ENCODE measurements around the gene BRD8. TPM values are rescaled to one million over a fixed set of nuclear protein-coding genes. Genes with fewer than 3 reads are reported as not detected.
"Not testable (repeated sequence)": the region's sequence is repeated elsewhere in the genome, so short reads cannot be mapped to it uniquely, and the experiment has no call there.

BRD8 gene, protein sequence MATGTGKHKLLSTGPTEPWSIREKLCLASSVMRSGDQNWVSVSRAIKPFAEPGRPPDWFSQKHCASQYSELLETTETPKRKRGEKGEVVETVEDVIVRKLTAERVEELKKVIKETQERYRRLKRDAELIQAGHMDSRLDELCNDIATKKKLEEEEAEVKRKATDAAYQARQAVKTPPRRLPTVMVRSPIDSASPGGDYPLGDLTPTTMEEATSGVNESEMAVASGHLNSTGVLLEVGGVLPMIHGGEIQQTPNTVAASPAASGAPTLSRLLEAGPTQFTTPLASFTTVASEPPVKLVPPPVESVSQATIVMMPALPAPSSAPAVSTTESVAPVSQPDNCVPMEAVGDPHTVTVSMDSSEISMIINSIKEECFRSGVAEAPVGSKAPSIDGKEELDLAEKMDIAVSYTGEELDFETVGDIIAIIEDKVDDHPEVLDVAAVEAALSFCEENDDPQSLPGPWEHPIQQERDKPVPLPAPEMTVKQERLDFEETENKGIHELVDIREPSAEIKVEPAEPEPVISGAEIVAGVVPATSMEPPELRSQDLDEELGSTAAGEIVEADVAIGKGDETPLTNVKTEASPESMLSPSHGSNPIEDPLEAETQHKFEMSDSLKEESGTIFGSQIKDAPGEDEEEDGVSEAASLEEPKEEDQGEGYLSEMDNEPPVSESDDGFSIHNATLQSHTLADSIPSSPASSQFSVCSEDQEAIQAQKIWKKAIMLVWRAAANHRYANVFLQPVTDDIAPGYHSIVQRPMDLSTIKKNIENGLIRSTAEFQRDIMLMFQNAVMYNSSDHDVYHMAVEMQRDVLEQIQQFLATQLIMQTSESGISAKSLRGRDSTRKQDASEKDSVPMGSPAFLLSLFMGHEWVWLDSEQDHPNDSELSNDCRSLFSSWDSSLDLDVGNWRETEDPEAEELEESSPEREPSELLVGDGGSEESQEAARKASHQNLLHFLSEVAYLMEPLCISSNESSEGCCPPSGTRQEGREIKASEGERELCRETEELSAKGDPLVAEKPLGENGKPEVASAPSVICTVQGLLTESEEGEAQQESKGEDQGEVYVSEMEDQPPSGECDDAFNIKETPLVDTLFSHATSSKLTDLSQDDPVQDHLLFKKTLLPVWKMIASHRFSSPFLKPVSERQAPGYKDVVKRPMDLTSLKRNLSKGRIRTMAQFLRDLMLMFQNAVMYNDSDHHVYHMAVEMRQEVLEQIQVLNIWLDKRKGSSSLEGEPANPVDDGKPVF
- 46.5 and 55.2 TPM in 2 replicates for total RNA-seq (2014; rRNA removed; shearing (Covaris generic))

DNA sequence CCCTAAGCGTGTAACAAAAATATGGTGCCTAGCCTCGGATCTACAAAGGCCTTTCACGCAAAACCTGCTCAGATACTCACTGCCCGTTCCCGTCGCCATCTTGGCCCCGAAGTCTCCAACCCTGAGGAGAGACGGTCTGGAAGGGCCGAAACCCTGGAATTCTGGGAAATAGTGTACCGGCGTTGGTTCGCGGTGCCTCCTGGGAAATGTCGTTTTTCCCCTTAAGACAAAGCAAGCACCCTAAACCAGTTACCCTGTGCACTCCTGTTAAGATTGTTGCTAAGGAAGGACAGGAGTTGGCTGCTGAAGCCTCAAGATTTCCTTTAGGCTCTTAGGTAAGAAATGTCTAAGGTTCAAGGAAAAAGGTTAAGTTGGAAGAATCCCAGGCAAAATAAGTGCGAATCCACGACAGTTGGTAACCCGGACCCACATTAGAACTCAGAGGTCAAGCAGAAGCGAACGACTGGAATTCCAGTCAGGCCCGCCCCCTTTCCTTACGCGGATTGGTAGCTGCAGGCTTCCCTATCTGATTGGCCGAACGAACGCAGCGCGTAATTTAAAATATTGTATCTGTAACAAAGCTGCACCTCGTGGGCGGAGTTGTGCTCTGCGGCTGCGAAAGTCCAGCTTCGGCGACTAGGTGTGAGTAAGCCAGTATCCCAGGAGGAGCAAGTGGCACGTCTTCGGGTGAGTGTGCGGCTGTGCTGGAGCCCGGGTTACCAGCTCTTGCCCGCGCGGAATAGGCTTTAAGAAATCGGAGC lies at the start of gene BRD8, which contains the start of gene KIF20A:
BRD8 (minus strand) TSS at position 115 of the 761 bp plus-strand sequence; CDS start at position 99, 16 bp downstream.
KIF20A (plus strand) TSS at position 597 of the 761 bp plus-strand sequence. CDS start 569 bp downstream, outside the sequence.
- DNase-seq (ENCODE audit: low spot score), result peak; percentile 98

DNA sequence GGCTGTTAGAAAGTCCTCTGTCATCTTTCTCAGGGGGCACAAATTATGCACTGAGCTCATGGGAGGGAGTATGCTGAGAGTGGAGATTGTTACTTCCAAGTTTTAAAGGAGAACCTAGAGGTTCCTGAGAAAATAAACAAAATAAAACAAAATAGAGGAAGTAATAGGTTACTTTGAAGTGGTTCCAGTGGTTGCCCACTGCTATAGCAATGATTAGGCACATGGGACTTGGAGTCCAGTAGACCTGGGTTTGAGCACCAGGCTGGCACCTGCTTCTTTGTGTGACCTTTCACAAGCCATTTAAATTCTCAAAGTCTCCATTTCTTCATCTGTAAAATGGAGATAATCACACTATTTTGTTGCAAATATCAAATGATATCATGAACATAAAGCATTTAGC lies 48.5 kb upstream of the BRD8 start:
- no peak for DNase-seq (ENCODE audit: low spot score)

DNA sequence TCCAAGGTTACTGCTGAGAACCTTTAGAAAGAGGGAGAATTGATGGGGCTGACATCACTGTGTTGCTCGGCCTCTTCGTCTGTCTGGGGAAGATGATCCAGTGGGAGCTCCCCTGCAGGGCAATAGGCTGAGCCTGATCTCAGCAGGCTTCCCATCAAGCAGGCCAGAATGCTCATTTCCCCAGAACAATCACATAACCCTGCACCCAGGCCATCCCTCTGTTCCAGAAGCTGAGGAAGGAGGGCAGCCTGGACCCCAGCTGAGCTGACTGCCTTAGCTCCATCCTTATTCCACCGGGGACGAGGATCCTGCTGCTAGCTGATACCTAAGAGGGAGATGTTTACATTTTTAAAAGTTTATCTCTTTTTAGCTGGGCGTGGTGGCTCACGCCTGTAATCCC lies 46.3 kb upstream of the BRD8 start:
- no peak for DNase-seq (ENCODE audit: low spot score)

DNA sequence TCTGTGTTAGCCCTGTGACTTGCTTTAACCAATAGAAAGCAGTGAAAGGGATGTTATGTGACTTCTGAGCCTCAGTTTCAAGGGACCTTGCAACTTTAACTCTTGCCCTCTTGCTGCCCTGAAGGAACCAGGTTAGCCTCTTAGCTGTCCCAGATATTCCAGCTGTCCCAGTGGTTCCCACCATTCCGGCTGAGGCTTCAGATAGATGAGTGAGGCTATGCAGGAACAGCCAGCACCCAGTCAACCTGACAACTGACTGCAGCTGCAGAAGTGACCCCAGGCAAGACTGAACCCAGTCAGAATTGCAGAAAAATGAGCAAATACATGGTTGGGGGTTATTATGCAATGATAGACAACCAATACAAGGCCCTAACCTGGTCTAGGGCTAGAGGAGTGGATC lies 45.1 kb upstream of the BRD8 start:
- no peak for DNase-seq (ENCODE audit: low spot score)

DNA sequence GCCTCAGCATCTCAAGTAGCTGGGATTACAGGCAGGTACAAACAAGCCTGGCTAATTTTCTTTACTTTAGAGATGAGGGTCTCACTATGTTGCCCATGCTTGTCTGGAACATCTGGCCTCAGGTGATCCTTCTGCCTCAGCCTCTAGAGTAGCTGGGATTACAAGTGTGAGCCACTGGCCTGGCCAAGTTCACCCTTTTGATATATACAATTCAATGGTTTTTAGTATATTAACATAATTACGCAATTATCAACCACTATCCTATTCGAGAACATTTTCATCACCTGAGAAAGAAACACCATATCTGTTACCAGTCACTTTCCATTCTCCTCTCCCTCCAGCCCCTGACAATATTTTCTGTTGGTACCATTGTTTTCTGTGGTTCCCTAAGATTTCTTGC lies 38.4 kb upstream of the BRD8 start:
- DNase-seq (ENCODE audit: low spot score), result no peak

DNA sequence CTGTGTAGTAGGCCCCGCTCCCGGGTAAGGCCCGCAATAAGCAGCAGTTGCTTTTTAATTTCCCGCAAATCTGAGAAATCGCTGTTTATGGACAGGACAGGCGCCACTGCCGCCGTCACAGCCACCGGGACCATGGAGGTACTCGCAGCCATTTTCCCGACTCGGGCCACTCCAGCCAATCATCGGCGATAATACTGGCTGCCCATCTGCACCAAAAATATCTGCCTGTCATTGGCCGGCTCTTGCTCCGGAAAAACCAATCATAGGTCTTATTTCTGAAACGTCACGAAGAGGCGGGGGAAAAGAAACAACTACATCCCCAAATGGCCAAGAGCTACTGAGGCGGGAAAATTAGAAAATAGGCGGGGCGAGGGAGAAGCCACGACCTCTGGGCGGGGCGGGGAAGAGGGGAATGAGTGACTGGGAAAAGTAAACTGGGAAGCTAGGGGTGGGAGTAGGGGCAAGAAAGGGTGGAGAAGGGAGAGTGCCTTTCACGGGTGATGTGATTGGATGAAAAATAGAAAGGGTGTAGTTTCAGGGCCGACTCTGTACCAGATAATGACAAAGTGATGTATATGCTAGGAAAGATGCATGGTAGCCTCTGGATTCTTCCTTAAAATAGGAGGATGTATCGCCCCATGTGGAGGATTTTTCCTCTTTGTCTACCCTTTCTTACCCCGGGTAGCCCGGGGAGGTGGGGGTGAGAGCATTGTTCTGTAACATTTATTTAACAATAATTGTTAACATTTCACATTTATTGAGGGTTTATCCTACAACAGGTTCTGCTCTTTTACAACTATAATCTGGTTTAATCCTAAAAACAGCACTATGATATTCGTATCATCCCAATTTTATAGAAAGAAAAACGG lies 35.0 kb upstream of the BRD8 start, which contains the start of gene CDC23:
CDC23 (minus strand) TSS at position 163 of the 869 bp plus-strand sequence; CDS start at position 152, 11 bp downstream.
- peak; percentile 99 for DNase-seq (ENCODE audit: low spot score)

DNA sequence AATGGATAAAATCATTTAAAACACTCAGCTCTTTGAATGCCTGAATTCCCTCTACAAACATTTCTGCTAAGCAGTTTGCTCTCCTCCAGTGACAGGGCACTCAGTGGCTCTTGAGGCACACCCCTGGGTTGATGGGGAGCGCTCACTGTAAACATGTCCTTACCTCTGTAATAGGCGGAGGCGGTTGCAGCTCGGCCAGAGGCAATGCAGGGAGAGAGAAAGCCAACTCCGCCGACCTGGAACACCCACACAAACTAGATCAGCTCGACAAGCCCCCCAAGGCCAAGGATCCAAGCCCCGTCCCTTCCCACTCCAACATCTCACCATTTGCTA lies 34.4 kb upstream of the BRD8 start:
- no peak for DNase-seq (ENCODE audit: low spot score)

DNA sequence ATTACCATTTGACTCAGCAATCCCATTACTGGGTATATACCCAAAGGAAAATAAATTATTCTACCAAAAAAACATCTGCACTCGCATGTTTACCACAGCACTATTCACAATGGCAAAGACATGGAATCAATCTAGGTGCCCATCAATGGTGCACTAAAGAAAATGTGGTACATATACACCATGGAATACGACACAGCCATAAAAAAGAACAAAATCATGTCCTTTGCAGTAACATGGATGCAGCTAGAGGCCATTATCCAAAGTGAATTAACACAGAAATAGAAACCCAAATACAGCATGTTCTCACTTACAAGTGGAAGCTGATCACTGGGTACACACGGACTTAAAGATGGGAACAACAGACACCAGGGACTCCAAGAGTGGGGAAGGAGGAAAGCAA lies 32.6 kb upstream of the BRD8 start:
- DNase-seq (ENCODE audit: low spot score), result no peak

DNA sequence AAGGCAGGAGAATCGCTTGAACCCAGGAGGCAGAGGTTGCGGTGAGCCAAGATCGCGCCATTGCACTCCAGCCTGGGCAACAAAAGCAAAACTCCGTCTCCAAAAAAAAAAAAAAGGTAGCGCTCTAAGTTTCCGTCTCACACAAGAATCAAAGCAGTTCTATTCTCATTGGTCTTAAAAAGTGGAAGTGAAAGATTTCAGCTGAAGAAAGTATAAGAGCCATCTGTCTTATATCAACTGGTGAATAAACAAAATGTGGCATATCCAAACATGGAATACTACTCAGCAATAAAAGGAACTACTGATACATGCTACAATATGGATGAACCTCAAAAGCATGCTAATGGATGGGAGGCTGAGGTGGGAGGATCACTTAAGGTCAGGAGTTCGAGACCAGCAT lies 15.4 kb upstream of the BRD8 start:
- not testable (repeated sequence) for DNase-seq (ENCODE audit: low spot score)

DNA sequence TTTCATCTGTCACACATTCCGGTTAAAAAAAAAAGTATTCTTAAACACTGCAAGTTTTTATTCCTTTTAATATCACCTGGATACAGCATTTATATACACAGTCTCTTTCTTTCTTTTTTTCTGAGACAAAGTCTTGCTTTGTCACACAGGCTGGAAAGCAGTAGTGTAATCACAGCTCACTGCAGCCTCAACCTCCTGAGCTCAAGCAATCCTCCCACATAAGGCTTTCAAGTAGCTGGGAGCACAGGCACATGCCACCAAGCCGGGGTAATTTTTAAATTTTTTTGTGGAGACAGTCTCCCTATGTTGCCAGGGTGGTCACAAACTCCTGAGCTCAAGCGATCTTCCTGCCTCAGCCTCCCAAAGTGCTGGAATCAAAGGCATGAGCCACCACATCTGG lies 14.4 kb upstream of the BRD8 start:
- no peak for DNase-seq (ENCODE audit: low spot score)

DNA sequence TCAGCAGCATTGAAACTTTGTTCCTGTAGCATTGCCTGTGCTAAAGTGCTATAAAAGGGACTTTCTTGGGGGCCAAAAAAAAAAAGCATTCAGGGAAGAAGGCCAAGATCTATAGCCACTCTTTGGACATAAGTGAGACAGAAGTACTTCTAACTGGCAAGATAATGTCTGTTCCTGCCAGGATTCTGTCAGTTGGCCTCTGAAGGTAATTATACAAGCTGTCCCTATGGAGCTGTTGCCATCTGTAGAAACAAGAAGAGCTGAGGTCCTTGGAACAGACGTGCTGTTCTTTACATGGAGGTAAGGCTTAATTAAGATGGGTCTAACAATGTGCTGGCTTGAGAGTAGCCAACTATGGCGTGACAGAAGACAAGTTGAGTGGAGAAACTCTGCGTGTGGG lies 10.2 kb upstream of the BRD8 start:
- DNase-seq (ENCODE audit: low spot score), result no peak

DNA sequence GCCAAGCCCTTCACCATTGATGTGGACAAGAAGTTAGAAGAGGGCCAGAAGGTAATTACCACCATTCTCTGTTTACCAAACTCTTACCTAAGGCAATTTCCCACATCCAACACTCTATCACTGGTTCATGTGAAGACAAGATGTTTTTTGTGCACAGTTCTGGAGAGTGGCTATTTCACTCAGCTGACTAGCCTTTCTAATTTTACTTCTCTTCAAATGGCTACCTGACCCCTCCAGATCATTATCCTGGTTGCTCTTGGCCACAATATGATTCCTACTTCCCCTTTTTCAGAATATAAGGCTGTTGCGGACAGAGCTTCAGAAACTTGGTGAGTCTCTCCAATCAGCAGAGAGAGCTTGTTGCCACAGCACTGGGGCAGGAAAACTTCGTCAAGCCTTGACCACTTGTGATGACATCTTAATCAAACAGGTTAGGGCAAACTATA lies 7.6 kb upstream of the BRD8 start:
- no peak for DNase-seq (ENCODE audit: low spot score)

DNA sequence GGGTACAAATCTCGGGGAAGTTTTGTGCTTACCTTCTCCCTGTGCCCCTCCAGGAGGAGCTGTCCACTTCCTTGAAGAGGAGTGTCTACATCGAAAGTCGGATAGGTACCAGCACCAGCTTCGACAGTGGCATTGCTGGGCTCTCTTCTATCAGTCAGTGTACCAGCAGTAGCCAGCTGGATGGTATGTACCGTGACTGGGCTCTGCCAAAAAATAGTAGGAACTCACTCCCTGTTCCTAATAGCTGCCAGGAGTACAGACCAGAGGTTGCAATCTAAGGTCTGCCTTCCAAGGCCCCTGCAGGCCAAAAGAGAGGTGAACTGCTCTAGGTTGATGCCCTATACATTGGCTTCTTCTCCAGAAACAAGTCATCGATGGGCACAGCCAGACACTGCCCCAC lies 4.4 kb upstream of the BRD8 start:
- DNase-seq (ENCODE audit: low spot score), result no peak

DNA sequence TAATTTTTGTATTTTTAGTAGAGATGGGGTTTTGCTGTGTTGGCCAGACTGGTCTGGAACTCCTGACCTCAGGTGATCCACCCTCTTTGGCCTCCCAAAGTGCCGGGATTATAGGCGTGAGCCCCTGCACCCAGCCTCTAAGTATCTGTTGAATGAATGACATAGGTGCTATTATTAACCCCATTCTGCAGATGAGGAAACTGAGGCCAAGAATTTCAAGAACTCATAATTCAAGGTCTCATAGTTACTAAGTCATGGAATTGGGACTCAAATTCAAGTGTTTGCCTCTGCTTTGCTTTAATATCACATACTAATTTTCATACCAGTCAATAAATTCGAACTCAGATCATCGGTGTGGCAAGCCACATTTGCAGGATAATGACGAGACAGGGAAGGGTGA lies 2.4 kb upstream of the BRD8 start:
- no peak for DNase-seq (ENCODE audit: low spot score)

DNA sequence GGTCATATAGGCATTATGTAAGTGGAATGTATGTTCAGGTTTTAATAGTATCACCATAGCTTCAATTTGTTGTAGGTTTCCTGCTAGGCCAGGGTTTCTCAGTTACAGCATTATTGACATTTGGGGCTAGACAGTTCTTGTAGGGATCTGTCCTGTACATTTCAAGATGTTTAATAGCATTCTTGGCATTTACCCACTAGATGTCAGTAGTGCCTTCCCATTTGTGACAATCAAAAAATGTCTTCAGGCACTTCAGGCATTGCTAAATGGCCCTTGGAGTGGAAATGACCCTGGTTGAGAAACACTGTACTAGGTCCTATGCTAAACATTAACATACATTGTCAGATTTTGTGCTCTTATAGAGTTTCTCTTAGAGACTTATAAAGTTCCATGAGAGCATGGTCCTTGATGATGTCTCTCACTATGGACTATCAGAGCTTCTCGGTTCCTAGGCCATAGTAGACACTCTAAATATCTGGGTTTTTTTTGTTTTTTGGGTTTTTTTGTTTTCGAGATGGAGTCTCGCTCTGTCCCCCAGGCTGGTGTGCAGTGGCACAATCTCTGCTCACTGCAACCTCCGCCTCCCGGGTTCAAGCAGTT lies 1.9 kb upstream of the BRD8 start:
- DNase-seq (ENCODE audit: low spot score), result peak; percentile 87

DNA sequence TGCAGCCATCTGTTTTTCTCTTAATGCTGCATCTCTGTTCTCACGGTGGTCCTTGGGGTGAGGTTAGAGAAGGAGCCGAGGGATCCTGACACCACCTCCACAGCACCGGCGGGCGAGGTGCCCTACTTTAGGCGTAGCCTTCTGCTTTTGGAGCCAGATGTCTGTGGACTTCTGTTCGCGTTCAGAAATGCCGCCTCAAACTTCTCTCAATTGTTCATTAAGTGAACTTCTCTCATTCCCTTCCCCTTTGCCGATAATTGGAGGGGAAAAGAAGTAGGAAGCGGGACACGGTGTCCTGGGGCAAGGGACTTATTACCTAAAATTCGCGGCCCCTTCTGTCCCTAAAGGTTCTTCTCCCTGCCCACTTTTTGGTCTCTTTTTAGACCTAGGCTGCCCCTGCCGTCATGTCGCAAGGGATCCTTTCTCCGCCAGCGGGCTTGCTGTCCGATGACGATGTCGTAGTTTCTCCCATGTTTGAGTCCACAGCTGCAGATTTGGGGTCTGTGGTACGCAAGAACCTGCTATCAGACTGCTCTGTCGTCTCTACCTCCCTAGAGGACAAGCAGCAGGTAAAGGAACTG lies 937 bp upstream of the BRD8 start:
- DNase-seq (ENCODE audit: low spot score), result no peak

DNA sequence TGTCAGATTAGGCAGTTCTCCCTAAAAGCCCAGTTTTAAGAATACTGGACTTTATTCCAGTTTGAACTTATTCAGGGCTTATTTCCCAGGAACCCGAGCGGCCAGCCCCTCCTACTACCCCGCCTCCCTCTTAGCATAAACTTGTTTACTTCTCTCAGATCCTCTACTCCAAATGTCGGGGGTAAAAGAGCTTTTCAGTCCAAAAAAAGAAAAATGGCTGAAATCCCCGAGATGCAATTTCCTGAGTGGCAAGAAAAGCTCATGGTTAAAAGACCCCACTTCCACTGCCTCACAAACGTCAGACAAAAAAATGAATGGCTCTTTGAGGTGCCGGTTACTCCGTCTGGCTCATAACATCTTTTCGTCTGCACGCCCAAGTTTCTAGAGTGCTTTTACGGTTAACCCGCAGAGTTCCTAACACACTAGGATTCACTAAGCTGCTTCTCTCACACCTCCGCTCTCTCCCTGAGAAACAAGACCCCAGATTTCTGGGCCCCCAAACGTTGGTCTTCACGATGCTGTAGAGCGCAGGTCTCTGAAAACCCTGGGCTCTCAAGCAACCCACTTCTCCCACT lies 402 bp downstream of the BRD8 start:
- DNase-seq (ENCODE audit: low spot score), result peak; percentile 23

DNA sequence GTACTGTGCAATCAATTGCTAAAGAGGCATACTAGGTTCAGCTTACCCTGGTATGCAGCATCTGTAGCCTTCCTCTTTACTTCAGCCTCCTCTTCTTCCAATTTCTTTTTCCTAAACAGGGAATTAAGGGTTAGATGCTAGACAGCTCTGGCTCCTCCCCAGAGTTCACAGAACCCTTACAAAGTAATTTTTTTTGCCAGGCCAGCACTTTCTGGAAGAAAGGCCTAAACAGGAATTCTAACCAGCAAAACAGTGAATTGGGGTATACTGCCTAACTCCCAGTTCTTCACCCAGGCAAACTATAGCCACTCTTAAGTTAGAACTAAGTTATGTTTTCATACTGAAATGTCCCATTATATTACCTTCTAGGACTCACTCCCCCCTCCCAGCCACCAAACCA lies 8.1 kb downstream of the BRD8 start:
- DNase-seq (ENCODE audit: low spot score), result no peak

DNA sequence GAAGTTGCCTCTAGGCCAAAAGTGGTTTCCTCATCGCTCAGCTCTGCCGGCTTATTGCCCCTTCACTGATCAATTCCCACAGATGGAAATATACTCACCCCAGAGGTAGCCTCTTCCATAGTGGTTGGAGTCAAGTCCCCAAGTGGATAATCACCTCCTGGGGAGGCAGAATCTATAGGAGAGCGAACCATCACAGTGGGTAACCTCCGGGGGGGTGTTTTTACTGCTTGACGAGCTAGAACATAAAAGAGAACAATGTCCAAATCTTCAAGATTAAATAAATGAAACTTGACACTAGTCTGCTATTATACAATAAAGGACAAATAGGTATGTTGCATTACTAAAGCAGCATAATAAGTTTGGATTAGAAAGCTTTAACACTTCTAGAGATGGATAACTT lies 9.3 kb downstream of the BRD8 start:
- DNase-seq (ENCODE audit: low spot score), result no peak
